K562 (cell line): ENCODE measurements around the gene CABP2. TPM values are rescaled to one million over a fixed set of nuclear protein-coding genes. Genes with fewer than 3 reads are reported as not detected.

Source experiments
- BACH1 ChIP-seq: fragments of 200-800 bp; sonication (Bioruptor generic); IDR thresholded peaks from 2 replicates; pipeline ENCODE4 v1.6.1; 2016; ENCODE audit warnings: missing genetic modification characterization, missing compliant biosample characterization
- CBX2 ChIP-seq: fragments of 200-600 bp; sonication (generic); IDR thresholded peaks from one replicate; pipeline ENCODE4 v1.6.1; 2012; ENCODE audit warnings: mild to moderate bottlenecking, low read length, inconsistent platforms; ENCODE audit not compliant: insufficient read depth, poor library complexity, severe bottlenecking
- CREB1 ChIP-seq, 2 experiments: sonication (generic) in 1 of 2; formaldehyde crosslinking in 1 of 2; IDR thresholded peaks; 2 replicates each; pipeline versions ENCODE4 v1.6.1 to v1.8.0; 2012 to 2022; ENCODE audit warnings: inconsistent platforms in 1 of 2, mild to moderate bottlenecking in 1 of 2, missing genetic modification reagents in 1 of 2, moderate library complexity in 1 of 2
- EHMT2 ChIP-seq: fragments of 450-650 bp; IDR thresholded peaks from 2 replicates; pipeline ENCODE4 v1.6.1; 2018; ENCODE audit warnings: antibody characterized with exemption
- ETS2 ChIP-seq: IDR thresholded peaks from 2 replicates; pipeline ENCODE4 v1.6.1; 2016; ENCODE audit warnings: borderline replicate concordance, missing genetic modification characterization, mild to moderate bottlenecking, moderate library complexity, missing compliant biosample characterization; ENCODE audit not compliant: poor library complexity, severe bottlenecking
- HNRNPLL ChIP-seq: fragments of 200-400 bp; formaldehyde crosslinking; IDR thresholded peaks from 2 replicates; pipeline ENCODE4 v1.6.1; 2017; ENCODE audit warnings: low read length, low read depth, mild to moderate bottlenecking; ENCODE audit not compliant: poor library complexity, severe bottlenecking
- KLF16 ChIP-seq: IDR thresholded peaks from 2 replicates; pipeline ENCODE4 v1.6.1; 2016; ENCODE audit warnings: antibody characterized with exemption
- MEIS2 ChIP-seq: fragments of 450-650 bp; IDR thresholded peaks from 2 replicates; pipeline ENCODE4 v1.6.1; 2014; ENCODE audit warnings: mild to moderate bottlenecking; ENCODE audit not compliant: partially characterized antibody
- RAD21 ChIP-seq, 2 experiments: fragments of 250-450 bp in 1 of 2; fragments of 450-650 bp in 1 of 2; sonication (Bioruptor Pico) in 1 of 2; formaldehyde crosslinking in 1 of 2; IDR thresholded peaks in 1 of 2; conservative IDR thresholded peaks in 1 of 2; 2 replicates each; pipeline versions ENCODE4 v1.4.0 to v1.8.0; 2020 to 2022; ENCODE audit warnings: mild to moderate bottlenecking in 2 of 2, moderate library complexity in 1 of 2
- SNIP1 ChIP-seq: fragments of 450-650 bp; IDR thresholded peaks from 2 replicates; pipeline ENCODE4 v1.7.1; 2017; ENCODE audit warnings: low read depth, mild to moderate bottlenecking
- SNRNP70 ChIP-seq: fragments of 200-400 bp; formaldehyde crosslinking; optimal IDR thresholded peaks from 2 replicates; pipeline ENCODE3; 2017; ENCODE audit warnings: low read depth, low read length
- polyA plus RNA-seq, 8 experiments: library from polyadenylated mRNA; depleted of rRNA in 4 of 8; stranded (reverse) in 5 of 8; unstranded in 3 of 8; fragments of >200 nt; fragmentation: Nextera tagmentation in 2 of 8; fragmentation: Illumina TruSeq in 1 of 8; extraction: Ambion mirVana in 2 of 8; extraction: Trizol in 1 of 8; gene quantifications; 2 replicates each; pipeline versions ENCODE4 v1.2.1 to v1.2.3, GENCODE V29; 2011 to 2014; ENCODE audit warnings: inconsistent platforms in 1 of 8, missing spikeins in 1 of 8
- total RNA-seq, 7 experiments: library from RNA; depleted of rRNA in 6 of 7; stranded (reverse); fragments of >200 nt in 6 of 7; fragmentation: Illumina TruSeq in 2 of 7; extraction: Trizol in 2 of 7; gene quantifications; 2 replicates each; pipeline versions ENCODE4 v1.2.1 to v1.2.3, GENCODE V29; 2011 to 2021; ENCODE audit warnings: low replicate concordance in 1 of 7
- TF ChIP-seq, protein P1 (sequence below): sonication (generic); formaldehyde crosslinking; IDR thresholded peaks from 2 replicates; pipeline ENCODE4 v1.8.1; 2023; ENCODE audit warnings: mild to moderate bottlenecking, missing genetic modification reagents
- TF ChIP-seq, protein P2 (sequence below): IDR thresholded peaks from 2 replicates; pipeline ENCODE4 v1.6.1; 2011; ENCODE audit not compliant: insufficient read length; ENCODE audit errors: extremely low read depth
- TF ChIP-seq, protein P3 (sequence below): sonication (generic); formaldehyde crosslinking; IDR thresholded peaks from 2 replicates; pipeline ENCODE4 v1.8.0; 2023; ENCODE audit warnings: missing genetic modification reagents, mild to moderate bottlenecking, borderline replicate concordance
- TF ChIP-seq, protein P4 (sequence below): fragments of 450-650 bp; formaldehyde crosslinking; IDR thresholded peaks from 2 replicates; pipeline ENCODE4 v1.4.0; 2020; ENCODE audit warnings: mild to moderate bottlenecking, moderate library complexity

CABP2 gene
- total and polyA plus RNA-seq, 9 of the 15 experiments (the other 6 are each of a cell fraction or from before 2014, with no cell fraction given) = not detected

DNA sequence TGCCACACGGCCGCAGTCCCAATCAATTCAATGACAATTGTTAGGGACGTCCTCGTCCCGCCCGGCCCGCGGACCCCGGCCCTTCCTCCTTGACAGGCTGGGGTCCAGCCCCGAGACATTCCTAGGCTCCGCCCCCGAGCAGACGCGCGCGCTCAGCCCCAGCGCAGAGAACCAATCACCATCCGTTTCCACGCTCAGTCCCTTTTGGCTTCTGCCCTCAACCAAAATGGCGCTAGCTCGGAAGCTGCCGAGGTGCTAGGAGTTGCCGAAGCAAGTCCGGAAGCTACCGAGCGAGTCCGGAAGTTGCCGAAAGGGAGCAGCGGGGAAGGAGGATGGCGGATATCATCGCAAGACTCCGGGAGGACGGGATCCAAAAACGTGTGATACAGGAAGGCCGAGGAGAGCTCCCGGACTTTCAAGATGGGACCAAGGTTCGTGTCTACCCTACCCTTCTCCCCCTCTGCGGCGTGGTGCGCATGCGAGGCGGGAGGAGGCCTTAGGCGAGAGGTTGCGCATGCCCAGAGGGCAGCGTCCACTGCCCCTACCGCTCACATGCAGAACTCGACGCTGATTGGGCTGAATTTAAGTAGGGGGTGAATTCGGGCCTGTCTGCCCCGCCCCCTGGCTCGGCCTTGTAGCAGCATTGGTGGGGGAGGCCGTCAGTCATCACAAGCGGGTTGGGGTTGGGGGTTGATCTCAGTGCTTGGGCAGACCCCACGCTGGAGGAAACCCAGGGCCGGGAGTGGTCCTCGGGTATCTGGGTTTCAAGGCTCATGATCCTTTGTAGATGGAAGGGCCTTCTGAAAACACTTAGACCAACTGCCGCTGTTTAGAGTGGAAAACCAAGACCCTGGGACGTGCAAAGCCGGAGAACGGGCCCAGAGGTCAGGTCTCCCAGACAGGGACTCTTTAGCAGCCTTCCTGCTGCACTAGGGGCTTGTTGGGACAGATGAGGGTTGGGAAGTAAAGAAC, 40.1 kb downstream of the CABP2 start, which contains the start of gene AIP (continued):
- TF ChIP-seq ETS2 (tag) (no peak), SNIP1 (no peak), CBX2 (no peak), KLF16 (no peak), CREB1 (IDR thresholded peaks at IDR 0.05) (peak; percentile 56; the same call in 1 of the 2 replicates), CREB1 (CRISPR knock-in tag; IDR thresholded peaks at IDR 0.05) (peak; percentile 85; the same call in 1 of the 2 replicates), EHMT2 (no peak), RAD21 (CRISPR knock-in tag; conservative IDR thresholded peaks at IDR 0.05 in 1 of 2, IDR thresholded peaks at IDR 0.05 in 1 of 2) (no peak), HNRNPLL (no peak), BACH1 (tag) (no peak), MEIS2 (peak; percentile 92), SNRNP70 (no peak)
- TF ChIP-seq, protein P1, sequence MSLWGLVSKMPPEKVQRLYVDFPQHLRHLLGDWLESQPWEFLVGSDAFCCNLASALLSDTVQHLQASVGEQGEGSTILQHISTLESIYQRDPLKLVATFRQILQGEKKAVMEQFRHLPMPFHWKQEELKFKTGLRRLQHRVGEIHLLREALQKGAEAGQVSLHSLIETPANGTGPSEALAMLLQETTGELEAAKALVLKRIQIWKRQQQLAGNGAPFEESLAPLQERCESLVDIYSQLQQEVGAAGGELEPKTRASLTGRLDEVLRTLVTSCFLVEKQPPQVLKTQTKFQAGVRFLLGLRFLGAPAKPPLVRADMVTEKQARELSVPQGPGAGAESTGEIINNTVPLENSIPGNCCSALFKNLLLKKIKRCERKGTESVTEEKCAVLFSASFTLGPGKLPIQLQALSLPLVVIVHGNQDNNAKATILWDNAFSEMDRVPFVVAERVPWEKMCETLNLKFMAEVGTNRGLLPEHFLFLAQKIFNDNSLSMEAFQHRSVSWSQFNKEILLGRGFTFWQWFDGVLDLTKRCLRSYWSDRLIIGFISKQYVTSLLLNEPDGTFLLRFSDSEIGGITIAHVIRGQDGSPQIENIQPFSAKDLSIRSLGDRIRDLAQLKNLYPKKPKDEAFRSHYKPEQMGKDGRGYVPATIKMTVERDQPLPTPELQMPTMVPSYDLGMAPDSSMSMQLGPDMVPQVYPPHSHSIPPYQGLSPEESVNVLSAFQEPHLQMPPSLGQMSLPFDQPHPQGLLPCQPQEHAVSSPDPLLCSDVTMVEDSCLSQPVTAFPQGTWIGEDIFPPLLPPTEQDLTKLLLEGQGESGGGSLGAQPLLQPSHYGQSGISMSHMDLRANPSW = no peak
- TF ChIP-seq, protein P2, sequence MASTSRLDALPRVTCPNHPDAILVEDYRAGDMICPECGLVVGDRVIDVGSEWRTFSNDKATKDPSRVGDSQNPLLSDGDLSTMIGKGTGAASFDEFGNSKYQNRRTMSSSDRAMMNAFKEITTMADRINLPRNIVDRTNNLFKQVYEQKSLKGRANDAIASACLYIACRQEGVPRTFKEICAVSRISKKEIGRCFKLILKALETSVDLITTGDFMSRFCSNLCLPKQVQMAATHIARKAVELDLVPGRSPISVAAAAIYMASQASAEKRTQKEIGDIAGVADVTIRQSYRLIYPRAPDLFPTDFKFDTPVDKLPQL = no peak
- TF ChIP-seq, protein P3, sequence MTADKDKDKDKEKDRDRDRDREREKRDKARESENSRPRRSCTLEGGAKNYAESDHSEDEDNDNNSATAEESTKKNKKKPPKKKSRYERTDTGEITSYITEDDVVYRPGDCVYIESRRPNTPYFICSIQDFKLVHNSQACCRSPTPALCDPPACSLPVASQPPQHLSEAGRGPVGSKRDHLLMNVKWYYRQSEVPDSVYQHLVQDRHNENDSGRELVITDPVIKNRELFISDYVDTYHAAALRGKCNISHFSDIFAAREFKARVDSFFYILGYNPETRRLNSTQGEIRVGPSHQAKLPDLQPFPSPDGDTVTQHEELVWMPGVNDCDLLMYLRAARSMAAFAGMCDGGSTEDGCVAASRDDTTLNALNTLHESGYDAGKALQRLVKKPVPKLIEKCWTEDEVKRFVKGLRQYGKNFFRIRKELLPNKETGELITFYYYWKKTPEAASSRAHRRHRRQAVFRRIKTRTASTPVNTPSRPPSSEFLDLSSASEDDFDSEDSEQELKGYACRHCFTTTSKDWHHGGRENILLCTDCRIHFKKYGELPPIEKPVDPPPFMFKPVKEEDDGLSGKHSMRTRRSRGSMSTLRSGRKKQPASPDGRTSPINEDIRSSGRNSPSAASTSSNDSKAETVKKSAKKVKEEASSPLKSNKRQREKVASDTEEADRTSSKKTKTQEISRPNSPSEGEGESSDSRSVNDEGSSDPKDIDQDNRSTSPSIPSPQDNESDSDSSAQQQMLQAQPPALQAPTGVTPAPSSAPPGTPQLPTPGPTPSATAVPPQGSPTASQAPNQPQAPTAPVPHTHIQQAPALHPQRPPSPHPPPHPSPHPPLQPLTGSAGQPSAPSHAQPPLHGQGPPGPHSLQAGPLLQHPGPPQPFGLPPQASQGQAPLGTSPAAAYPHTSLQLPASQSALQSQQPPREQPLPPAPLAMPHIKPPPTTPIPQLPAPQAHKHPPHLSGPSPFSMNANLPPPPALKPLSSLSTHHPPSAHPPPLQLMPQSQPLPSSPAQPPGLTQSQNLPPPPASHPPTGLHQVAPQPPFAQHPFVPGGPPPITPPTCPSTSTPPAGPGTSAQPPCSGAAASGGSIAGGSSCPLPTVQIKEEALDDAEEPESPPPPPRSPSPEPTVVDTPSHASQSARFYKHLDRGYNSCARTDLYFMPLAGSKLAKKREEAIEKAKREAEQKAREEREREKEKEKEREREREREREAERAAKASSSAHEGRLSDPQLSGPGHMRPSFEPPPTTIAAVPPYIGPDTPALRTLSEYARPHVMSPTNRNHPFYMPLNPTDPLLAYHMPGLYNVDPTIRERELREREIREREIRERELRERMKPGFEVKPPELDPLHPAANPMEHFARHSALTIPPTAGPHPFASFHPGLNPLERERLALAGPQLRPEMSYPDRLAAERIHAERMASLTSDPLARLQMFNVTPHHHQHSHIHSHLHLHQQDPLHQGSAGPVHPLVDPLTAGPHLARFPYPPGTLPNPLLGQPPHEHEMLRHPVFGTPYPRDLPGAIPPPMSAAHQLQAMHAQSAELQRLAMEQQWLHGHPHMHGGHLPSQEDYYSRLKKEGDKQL (CRISPR knock-in tag) = peak; percentile 95; the same call in 1 of the 2 replicates
- TF ChIP-seq, protein P4, sequence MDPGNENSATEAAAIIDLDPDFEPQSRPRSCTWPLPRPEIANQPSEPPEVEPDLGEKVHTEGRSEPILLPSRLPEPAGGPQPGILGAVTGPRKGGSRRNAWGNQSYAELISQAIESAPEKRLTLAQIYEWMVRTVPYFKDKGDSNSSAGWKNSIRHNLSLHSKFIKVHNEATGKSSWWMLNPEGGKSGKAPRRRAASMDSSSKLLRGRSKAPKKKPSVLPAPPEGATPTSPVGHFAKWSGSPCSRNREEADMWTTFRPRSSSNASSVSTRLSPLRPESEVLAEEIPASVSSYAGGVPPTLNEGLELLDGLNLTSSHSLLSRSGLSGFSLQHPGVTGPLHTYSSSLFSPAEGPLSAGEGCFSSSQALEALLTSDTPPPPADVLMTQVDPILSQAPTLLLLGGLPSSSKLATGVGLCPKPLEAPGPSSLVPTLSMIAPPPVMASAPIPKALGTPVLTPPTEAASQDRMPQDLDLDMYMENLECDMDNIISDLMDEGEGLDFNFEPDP (CRISPR knock-in tag) = no peak
